Chondrocyte (in vitro differentiated cells): ENCODE measurements around the gene USP49. TPM values are rescaled to one million over a fixed set of nuclear protein-coding genes. Genes with fewer than 3 reads are reported as not detected.

Experiments
- DNase-seq: peaks from one replicate; pipeline ENCODE4 v3.0.0; 2021; ENCODE audit warnings: mixed read lengths, low spot score
- H3K27ac Mint-ChIP-seq: one replicate; pipeline ENCODE4 v1.8.0; 2021; ENCODE audit warnings: mild to moderate bottlenecking, moderate library complexity, mixed read lengths; ENCODE audit not compliant: unreplicated experiment
- H3K27me3 Mint-ChIP-seq: 2 replicates; pipeline ENCODE4 v1.8.0; 2021; ENCODE audit warnings: low read depth, mixed read lengths
- H3K36me3 Mint-ChIP-seq: 2 replicates; pipeline ENCODE4 v1.8.0; 2021; ENCODE audit warnings: low read depth, mixed read lengths
- H3K4me1 Mint-ChIP-seq: 2 replicates; pipeline ENCODE4 v1.8.0; 2021; ENCODE audit warnings: low read depth, mild to moderate bottlenecking, mixed read lengths
- H3K4me3 Mint-ChIP-seq: one replicate; pipeline ENCODE4 v1.8.0; 2021; ENCODE audit warnings: mild to moderate bottlenecking, moderate library complexity, mixed read lengths; ENCODE audit not compliant: unreplicated experiment
- H3K9me3 Mint-ChIP-seq: 2 replicates; pipeline ENCODE4 v1.8.0; 2021; ENCODE audit warnings: low read depth, mixed read lengths
- total RNA-seq: library from RNA; stranded (reverse); gene quantifications from 3 replicates; pipeline ENCODE4 v1.2.1, GENCODE V29; 2021
- TF ChIP-seq, protein P1 (sequence below): fragments of 200-600 bp; sonication (generic); IDR thresholded peaks from 2 replicates; pipeline ENCODE4 v1.5.0; 2021; ENCODE audit warnings: antibody characterized with exemption, mild to moderate bottlenecking, moderate library complexity

The USP49 gene
- total RNA-seq, 1 donor from 2014 or later, result 3.5 TPM

DNA sequence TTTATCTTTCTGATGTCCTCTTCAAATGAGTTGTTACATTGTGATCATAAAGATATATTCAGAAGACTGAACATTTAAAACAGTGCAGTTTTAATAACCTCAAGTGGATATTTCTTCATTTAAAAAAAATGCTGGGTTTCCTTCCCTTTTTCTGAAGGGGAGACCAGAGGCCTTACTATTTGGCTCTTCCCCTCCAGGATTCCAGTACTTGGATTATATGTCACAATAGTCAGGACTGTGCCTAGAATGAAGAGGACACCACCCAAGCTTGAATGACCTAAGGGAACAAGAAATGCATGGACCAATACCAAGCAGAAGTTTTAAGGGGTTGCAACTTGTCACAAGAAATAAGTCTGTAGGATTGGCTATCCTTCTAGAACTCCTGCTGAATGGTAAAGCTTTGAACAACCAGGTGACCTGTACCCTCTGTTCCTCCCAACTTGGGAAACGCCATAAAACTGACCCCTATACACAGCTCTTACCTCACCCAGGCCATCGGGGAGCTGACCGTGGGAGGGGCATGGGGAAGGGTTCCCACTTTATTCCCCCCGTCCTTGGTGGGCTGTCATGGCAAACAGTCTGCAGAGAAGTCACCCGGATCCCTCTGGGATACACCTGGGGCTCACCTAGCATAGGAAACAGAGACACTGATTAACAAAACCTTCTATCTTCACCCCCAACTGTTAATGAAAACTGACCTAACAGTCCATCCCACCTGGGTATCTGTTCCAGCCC is 117.5 kb downstream of the USP49 start:
- Mint-ChIP-seq H3K36me3 (peaks cover 7% of the 10 kb centered on the region), H3K9me3 (no peaks in the 10 kb centered on the region), H3K27me3 (no peaks in the 10 kb centered on the region), H3K27ac (no peak overlapping the region), H3K4me3 (no peak overlapping the region), H3K4me1 (peaks cover 18% of the 10 kb centered on the region)
- TF ChIP-seq, protein P1, sequence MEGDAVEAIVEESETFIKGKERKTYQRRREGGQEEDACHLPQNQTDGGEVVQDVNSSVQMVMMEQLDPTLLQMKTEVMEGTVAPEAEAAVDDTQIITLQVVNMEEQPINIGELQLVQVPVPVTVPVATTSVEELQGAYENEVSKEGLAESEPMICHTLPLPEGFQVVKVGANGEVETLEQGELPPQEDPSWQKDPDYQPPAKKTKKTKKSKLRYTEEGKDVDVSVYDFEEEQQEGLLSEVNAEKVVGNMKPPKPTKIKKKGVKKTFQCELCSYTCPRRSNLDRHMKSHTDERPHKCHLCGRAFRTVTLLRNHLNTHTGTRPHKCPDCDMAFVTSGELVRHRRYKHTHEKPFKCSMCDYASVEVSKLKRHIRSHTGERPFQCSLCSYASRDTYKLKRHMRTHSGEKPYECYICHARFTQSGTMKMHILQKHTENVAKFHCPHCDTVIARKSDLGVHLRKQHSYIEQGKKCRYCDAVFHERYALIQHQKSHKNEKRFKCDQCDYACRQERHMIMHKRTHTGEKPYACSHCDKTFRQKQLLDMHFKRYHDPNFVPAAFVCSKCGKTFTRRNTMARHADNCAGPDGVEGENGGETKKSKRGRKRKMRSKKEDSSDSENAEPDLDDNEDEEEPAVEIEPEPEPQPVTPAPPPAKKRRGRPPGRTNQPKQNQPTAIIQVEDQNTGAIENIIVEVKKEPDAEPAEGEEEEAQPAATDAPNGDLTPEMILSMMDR, result no peak
- peak; percentile 42 for DNase-seq

DNA sequence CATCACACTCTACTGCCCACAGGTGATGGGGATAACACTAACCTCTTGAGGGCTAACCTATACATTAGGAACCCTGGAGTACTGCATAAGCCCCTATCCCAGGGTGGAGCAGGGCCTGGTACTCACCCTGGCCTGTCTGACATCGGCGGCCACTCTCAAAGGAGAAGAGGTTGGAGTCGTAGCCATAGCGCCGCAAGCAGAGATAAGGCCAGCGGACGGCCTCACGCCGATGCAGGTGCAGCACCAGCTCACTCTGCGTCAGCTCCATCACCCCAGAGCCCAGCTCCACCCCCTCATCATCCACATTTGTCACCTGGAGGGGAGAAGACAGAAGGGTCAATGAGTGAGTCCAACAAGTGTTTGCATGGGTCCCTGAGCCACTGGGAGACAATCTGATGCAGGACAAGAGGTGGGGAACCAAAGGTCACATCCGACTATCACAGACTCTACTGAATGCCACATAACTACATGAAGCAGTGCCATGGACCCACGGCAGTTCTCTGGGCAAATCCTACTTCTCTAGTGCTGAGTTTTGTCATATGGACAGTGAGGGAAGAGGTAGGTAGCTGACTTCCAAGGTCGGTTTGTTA is 119.8 kb downstream of the USP49 start:
- no peak overlapping the region for H3K27ac Mint-ChIP-seq
- TF ChIP-seq, protein P1, result no peak
- no peak overlapping the region for H3K4me3 Mint-ChIP-seq
- peaks cover 7% of the 10 kb centered on the region for H3K4me1 Mint-ChIP-seq
- DNase-seq, result peak; percentile 79
- H3K9me3 Mint-ChIP-seq, result no peaks in the 10 kb centered on the region
- no peaks in the 10 kb centered on the region for H3K27me3 Mint-ChIP-seq
- peaks cover 22% of the 10 kb centered on the region for H3K36me3 Mint-ChIP-seq

DNA sequence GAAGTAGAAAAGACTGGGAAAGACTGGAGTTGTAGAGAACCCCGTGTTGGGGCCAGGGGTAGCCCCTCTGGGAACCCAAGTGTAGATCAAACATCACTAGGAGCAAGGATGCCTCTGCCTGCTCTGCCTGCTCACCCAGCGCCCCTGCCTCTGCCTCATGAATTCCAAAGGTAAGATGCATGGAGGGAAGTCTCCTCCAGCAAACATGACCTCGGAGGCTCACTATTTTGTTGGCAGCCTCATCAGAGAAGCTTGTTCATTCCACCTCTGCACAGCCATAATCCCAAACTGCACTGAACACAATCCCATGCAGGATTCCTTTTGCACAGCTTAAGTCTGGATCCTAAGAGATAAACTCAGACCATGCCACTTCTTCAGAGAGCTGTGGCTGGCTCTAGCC is 120.3 kb downstream of the USP49 start:
- Mint-ChIP-seq H3K36me3 (peaks cover 24% of the 10 kb centered on the region), H3K27ac (no peak overlapping the region), H3K4me1 (peaks cover 7% of the 10 kb centered on the region), H3K27me3 (no peaks in the 10 kb centered on the region), H3K4me3 (no peak overlapping the region), H3K9me3 (no peaks in the 10 kb centered on the region)
- TF ChIP-seq, protein P1, result no peak
- DNase-seq, result peak; percentile 37

DNA sequence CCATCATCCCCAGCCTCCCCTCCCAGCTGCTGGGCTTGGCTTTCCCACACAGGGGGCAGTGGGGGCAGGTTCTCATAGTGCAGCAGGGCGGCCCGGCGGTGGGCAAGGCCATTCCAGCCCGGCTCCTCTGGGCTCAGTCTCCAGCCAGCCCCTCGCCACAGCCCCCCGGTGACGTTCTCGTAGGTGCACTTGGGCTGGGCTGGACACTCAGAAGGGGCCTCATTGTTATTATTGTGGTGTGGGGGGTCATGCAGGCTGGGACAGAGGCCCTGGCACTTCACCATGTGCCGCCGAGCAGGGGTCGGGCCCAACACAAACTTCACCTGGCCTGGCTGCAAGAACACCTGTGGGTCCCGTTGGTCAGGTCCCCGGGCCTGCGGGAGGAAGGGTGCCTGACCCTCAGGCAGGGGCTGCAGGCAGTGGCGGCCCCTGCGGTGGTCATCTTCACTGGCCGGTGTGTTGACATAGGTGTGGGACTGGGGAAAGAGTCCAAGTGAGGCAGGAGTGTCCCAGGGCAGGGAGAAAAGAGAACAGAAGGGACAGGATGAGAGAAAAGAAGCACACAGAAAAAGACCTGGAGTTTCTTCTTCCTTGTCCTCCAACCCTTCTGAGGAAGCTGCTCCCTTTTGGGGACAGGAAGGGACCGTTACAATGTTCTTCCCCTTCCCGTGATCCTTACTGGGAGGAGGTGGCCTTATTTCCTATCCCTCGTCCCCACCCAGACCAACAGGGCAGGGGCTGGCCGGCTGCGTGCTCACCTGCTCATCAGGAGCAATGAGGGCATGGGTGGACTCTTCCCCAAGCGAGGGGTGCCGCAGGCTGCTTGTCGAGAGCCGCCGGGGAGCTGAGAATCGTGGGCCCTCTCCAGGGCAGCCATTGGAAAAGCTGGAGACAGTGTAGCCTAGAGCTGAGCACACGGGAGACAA is 123.9 kb downstream of the USP49 start:
- DNase-seq, result peak; percentile 66
- Mint-ChIP-seq H3K36me3 (peaks cover 24% of the 10 kb centered on the region), H3K27me3 (no peaks in the 10 kb centered on the region), H3K4me3 (no peak overlapping the region), H3K27ac (no peak overlapping the region), H3K9me3 (no peaks in the 10 kb centered on the region), H3K4me1 (peaks cover 15% of the 10 kb centered on the region)
- TF ChIP-seq, protein P1, result no peak
